ENCODE measurements around the gene TCTN2. TPM values are rescaled to one million over a fixed set of nuclear protein-coding genes. Genes with fewer than 3 reads are reported as not detected.

The TCTN2 gene
- total and polyA plus RNA-seq, 9 of the 15 experiments (the other 6 are each of a cell fraction or from before 2014, with no cell fraction given) = 0.58 to 5.5 (median 3.6) TPM

- TF ChIP-seq, protein P1, sequence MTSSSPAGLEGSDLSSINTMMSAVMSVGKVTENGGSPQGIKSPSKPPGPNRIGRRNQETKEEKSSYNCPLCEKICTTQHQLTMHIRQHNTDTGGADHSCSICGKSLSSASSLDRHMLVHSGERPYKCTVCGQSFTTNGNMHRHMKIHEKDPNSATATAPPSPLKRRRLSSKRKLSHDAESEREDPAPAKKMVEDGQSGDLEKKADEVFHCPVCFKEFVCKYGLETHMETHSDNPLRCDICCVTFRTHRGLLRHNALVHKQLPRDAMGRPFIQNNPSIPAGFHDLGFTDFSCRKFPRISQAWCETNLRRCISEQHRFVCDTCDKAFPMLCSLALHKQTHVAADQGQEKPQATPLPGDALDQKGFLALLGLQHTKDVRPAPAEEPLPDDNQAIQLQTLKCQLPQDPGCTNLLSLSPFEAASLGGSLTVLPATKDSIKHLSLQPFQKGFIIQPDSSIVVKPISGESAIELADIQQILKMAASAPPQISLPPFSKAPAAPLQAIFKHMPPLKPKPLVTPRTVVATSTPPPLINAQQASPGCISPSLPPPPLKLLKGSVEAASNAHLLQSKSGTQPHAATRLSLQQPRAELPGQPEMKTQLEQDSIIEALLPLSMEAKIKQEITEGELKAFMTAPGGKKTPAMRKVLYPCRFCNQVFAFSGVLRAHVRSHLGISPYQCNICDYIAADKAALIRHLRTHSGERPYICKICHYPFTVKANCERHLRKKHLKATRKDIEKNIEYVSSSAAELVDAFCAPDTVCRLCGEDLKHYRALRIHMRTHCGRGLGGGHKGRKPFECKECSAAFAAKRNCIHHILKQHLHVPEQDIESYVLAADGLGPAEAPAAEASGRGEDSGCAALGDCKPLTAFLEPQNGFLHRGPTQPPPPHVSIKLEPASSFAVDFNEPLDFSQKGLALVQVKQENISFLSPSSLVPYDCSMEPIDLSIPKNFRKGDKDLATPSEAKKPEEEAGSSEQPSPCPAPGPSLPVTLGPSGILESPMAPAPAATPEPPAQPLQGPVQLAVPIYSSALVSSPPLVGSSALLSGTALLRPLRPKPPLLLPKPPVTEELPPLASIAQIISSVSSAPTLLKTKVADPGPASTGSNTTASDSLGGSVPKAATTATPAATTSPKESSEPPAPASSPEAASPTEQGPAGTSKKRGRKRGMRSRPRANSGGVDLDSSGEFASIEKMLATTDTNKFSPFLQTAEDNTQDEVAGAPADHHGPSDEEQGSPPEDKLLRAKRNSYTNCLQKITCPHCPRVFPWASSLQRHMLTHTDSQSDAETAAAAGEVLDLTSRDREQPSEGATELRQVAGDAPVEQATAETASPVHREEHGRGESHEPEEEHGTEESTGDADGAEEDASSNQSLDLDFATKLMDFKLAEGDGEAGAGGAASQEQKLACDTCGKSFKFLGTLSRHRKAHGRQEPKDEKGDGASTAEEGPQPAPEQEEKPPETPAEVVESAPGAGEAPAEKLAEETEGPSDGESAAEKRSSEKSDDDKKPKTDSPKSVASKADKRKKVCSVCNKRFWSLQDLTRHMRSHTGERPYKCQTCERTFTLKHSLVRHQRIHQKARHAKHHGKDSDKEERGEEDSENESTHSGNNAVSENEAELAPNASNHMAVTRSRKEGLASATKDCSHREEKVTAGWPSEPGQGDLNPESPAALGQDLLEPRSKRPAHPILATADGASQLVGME (CRISPR knock-in tag; IDR thresholded peaks at IDR 0.05) = no peak
Measured at GRCh38 chr12:123686636-123687190, 15.8 kb downstream of the TCTN2 start (continued).

DNA sequence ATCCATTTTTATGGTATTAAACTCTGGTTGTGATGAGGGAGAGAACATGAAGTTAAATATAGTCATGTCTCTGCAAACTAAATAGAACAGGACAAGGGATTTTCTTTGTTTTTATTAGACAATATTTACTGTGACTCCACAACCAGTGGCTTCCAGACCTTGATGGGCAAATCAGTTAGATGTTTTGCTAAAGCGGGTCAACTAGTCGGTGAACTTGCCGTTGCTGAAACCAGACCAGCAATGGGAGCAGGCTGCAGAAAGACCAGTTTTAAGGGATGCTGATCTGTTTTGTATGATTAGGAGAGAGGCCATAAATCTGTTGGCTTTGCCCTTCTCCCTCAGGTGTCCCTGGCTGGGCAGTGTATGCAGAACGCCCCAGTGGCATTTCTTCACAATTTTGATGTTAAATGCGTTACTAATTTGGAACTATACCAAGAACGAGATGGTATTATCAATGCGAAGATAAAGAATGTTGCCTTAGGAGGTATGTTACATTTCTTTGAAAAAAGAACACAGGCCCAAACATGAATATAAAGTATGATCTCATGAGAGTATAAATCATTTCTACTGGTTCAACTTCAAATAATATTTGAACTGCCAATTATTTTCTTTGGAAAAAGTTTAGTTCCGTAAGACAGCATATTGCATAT is 19.4 kb downstream of the TCTN2 start:
- no peak overlapping the region for H3K9ac ChIP-seq (ENCODE audit: insufficient read depth in 1 of 2, low read depth in 2 of 2, low read length in 2 of 2)
- ATAC-seq = no peak
- no peaks in the 10 kb centered on the region for H3K4me1 ChIP-seq (replicated peaks in 1 of 2; ENCODE audit: control insufficient read depth in 2 of 2, insufficient read depth in 2 of 2, low read length in 2 of 2)
- H4K20me1 ChIP-seq (replicated peaks; ENCODE audit: control insufficient read depth, insufficient read depth, low read length) = no peaks in the 10 kb centered on the region
- no peak overlapping the region for H3K27ac ChIP-seq (ENCODE audit: extremely low read depth, low read depth, low read length)
- H3K4me2 ChIP-seq (ENCODE audit: insufficient read depth, low read length) = no peak overlapping the region
- peaks cover 2% of the 10 kb centered on the region for H3K9me1 ChIP-seq (ENCODE audit: control insufficient read depth, insufficient read depth, low read length)
- no peaks in the 10 kb centered on the region for H3K9me3 ChIP-seq (replicated peaks; ENCODE audit: control insufficient read depth, insufficient read depth, low read depth, low read length)
- H3K4me3 ChIP-seq = no peak overlapping the region
- ChIA-PET CTCF (ENCODE audit: low intra/inter-chr PET ratio) (no interaction called here), POLR2A (interaction anchor here (0.6 kb wide), 1 partner anchor 21 kb away, joined by 3 read pairs; no protein-coding TSS in a partner anchor)
- H2AFZ ChIP-seq (ENCODE audit: low read depth, low read length) = no peak overlapping the region
- DNase-seq (ENCODE audit: extremely low read depth in 1 of 4, low spot score in 3 of 4) = no peak
- H3K79me2 ChIP-seq (ENCODE audit: control insufficient read depth, insufficient read depth, low read length) = no peaks in the 10 kb centered on the region
- intact Hi-C loops (cut with micrococcal nuclease) (no loop called here), in situ Hi-C loops (cut with MboI) (no loop called here)
- BruUV-seq (replicated peaks) = no TSS peak
- no peak for FAIRE-seq
- 70% methylated on average over 8 of the region's 8 CpGs for WGBS (ENCODE audit: insufficient coverage, low coverage, missing lambda C conversion rate)
- no peaks in the 10 kb centered on the region for H3K36me3 ChIP-seq (ENCODE audit: control insufficient read depth, insufficient read depth, low read length)
- H3K27me3 ChIP-seq (ENCODE audit: control insufficient read depth in 2 of 2, insufficient read depth in 2 of 2, low read length in 2 of 2) = no peaks in the 10 kb centered on the region
- TF ChIP-seq, protein P2, sequence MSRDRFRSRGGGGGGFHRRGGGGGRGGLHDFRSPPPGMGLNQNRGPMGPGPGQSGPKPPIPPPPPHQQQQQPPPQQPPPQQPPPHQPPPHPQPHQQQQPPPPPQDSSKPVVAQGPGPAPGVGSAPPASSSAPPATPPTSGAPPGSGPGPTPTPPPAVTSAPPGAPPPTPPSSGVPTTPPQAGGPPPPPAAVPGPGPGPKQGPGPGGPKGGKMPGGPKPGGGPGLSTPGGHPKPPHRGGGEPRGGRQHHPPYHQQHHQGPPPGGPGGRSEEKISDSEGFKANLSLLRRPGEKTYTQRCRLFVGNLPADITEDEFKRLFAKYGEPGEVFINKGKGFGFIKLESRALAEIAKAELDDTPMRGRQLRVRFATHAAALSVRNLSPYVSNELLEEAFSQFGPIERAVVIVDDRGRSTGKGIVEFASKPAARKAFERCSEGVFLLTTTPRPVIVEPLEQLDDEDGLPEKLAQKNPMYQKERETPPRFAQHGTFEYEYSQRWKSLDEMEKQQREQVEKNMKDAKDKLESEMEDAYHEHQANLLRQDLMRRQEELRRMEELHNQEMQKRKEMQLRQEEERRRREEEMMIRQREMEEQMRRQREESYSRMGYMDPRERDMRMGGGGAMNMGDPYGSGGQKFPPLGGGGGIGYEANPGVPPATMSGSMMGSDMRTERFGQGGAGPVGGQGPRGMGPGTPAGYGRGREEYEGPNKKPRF (IDR thresholded peaks at IDR 0.05; ENCODE audit: low read depth, low read length) = no peak
- TF ChIP-seq JUND (IDR thresholded peaks at IDR 0.05; ENCODE audit: borderline replicate concordance, low read depth, low read length) = no peak
- TF ChIP-seq JUND (tag; IDR thresholded peaks at IDR 0.05; ENCODE audit: borderline replicate concordance, low read depth, low read length) = no peak
- TF ChIP-seq, protein P3, sequence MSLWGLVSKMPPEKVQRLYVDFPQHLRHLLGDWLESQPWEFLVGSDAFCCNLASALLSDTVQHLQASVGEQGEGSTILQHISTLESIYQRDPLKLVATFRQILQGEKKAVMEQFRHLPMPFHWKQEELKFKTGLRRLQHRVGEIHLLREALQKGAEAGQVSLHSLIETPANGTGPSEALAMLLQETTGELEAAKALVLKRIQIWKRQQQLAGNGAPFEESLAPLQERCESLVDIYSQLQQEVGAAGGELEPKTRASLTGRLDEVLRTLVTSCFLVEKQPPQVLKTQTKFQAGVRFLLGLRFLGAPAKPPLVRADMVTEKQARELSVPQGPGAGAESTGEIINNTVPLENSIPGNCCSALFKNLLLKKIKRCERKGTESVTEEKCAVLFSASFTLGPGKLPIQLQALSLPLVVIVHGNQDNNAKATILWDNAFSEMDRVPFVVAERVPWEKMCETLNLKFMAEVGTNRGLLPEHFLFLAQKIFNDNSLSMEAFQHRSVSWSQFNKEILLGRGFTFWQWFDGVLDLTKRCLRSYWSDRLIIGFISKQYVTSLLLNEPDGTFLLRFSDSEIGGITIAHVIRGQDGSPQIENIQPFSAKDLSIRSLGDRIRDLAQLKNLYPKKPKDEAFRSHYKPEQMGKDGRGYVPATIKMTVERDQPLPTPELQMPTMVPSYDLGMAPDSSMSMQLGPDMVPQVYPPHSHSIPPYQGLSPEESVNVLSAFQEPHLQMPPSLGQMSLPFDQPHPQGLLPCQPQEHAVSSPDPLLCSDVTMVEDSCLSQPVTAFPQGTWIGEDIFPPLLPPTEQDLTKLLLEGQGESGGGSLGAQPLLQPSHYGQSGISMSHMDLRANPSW (CRISPR knock-in tag; IDR thresholded peaks at IDR 0.05) = no peak
- TF ChIP-seq RFX7 (CRISPR knock-in tag; IDR thresholded peaks at IDR 0.05) = no peak
- no peak for TF ChIP-seq ZBTB17 (CRISPR knock-in tag; IDR thresholded peaks at IDR 0.05)
- TF ChIP-seq ZNF766 (CRISPR knock-in tag; conservative IDR thresholded peaks at IDR 0.05) = no peak

Data from K562 (cell line).